CD4-positive, alpha-beta memory T cell (primary cell): Measurements from ENCODE around the gene TECTA. TPM values are rescaled to one million over a fixed set of nuclear protein-coding genes. Genes with fewer than 3 reads are reported as not detected.

Experiments
- CTCF ChIA-PET: fragments of 350-600 bp; sonication (Branson Sonifier 250); formaldehyde crosslinking; loops from one replicate; lab custom pipeline; 2021; ENCODE audit warnings: inconsistent platforms; ENCODE audit not compliant: partially characterized antibody; lab: Charles Lee
- POLR2A ChIA-PET: fragments of 350-600 bp; sonication (Branson Sonifier 250); formaldehyde crosslinking; loops from one replicate; lab custom pipeline; 2021; ENCODE audit not compliant: partially characterized antibody; lab: Charles Lee
- DNase-seq, 5 donors: peaks; one replicate each; pipeline versions ENCODE4 v3.0.0 to v3.0.0-alpha.2; 2020 to 2022; ENCODE audit warnings: mixed read lengths in 1 of 5
- H3K27ac ChIP-seq: one replicate; pipeline ENCODE4 v1.7.0; 2013; ENCODE audit warnings: low read depth, low read length
- H3K27me3 ChIP-seq: 2 replicates; pipeline ENCODE4 v1.7.0; 2013; ENCODE audit warnings: mild to moderate bottlenecking, low read length, moderate library complexity; ENCODE audit not compliant: insufficient read depth
- H3K36me3 ChIP-seq: 2 replicates; pipeline ENCODE4 v1.7.0; 2013; ENCODE audit warnings: mild to moderate bottlenecking, low read length, moderate library complexity; ENCODE audit not compliant: insufficient read depth
- H3K4me1 ChIP-seq: 2 replicates; pipeline ENCODE4 v1.7.0; 2013; ENCODE audit warnings: mild to moderate bottlenecking, low read length, moderate library complexity; ENCODE audit not compliant: insufficient read depth
- H3K4me3 ChIP-seq, 2 donors: one replicate each; pipeline ENCODE4 v1.7.0; 2013; ENCODE audit warnings: low read length in 2 of 2, mild to moderate bottlenecking in 1 of 2
- H3K9me3 ChIP-seq, 2 donors: one replicate each; pipeline ENCODE4 v1.7.0; 2013; ENCODE audit warnings: low read length in 2 of 2, control low read depth in 1 of 2; ENCODE audit not compliant: control insufficient read depth in 1 of 2
- H3K27ac Mint-ChIP-seq, 7 donors: one replicate each; pipeline ENCODE4 v1.8.0; 2020 to 2021; ENCODE audit warnings: mixed read lengths in 7 of 7, mild to moderate bottlenecking in 6 of 7, inconsistent platforms in 3 of 7, moderate library complexity in 3 of 7
- H3K27me3 Mint-ChIP-seq, 2 donors: one replicate each; pipeline ENCODE4 v1.8.0; 2020 to 2021; ENCODE audit warnings: mixed read lengths in 2 of 2
- H3K36me3 Mint-ChIP-seq, 2 donors: one replicate each; pipeline ENCODE4 v1.8.0; 2020 to 2021; ENCODE audit warnings: mixed read lengths in 2 of 2, inconsistent platforms in 1 of 2, mild to moderate bottlenecking in 1 of 2
- H3K4me1 Mint-ChIP-seq, 4 donors: one replicate each; pipeline ENCODE4 v1.8.0; 2020 to 2021; ENCODE audit warnings: mixed read lengths in 4 of 4, mild to moderate bottlenecking in 1 of 4
- H3K4me3 Mint-ChIP-seq, 8 donors: one replicate each; pipeline ENCODE4 v1.8.0; 2020 to 2021; ENCODE audit warnings: mixed read lengths in 8 of 8, mild to moderate bottlenecking in 7 of 8, moderate library complexity in 6 of 8, inconsistent platforms in 3 of 8
- H3K9me3 Mint-ChIP-seq, 8 donors: one replicate each; pipeline ENCODE4 v1.8.0; 2020 to 2021; ENCODE audit warnings: mixed read lengths in 8 of 8, mild to moderate bottlenecking in 5 of 8, inconsistent platforms in 3 of 8, moderate library complexity in 1 of 8
- intact Hi-C: fragments of 100-400 bp; cut with micrococcal nuclease; formaldehyde crosslinking; loops from one replicate; pipeline ENCODE4 v1.15.1; 2023
- polyA plus RNA-seq, 2 donors: library from polyadenylated mRNA; unstranded; fragments of 300-500 nt; fragmentation: Illumina TruSeq; gene quantifications; one replicate each; pipeline ENCODE4 v1.2.3, GENCODE V29; 2021
- total RNA-seq, 2 experiments: library from RNA; stranded (reverse); gene quantifications; one replicate each; pipeline ENCODE4 v1.2.3, GENCODE V29; 2021

TECTA gene
- total and polyA plus RNA-seq, 4 experiments from 2014 or later = 0.07 to 0.38 (median 0.33) TPM; not detected in 1

- intact Hi-C loops = no loop called here
- ChIA-PET POLR2A (no interaction called here), CTCF (no interaction called here)
- Mint-ChIP-seq H3K4me3 (no peak overlapping the region), H3K4me1 (no peaks in the 10 kb centered on the region), H3K27me3 (peaks cover 0 to 6% of the 10 kb centered on the region in 2 donors), H3K27ac (no peak overlapping the region), H3K9me3 (peaks cover 0 to 2% (median 0%) of the 10 kb centered on the region in 8 donors), H3K36me3 (no peaks in the 10 kb centered on the region)
- DNase-seq = no peak
- Histone ChIP-seq H3K27ac (no peak overlapping the region), H3K36me3 (no peaks in the 10 kb centered on the region), H3K4me1 (no peaks in the 10 kb centered on the region), H3K27me3 (no peaks in the 10 kb centered on the region), H3K4me3 (no peak overlapping the region), H3K9me3 (no peaks in the 10 kb centered on the region)
Observed at GRCh38 chr11:121140369-121140768, 39.3 kb downstream of the TECTA start.

- CTCF ChIA-PET = no interaction called here
Observed at GRCh38 chr11:121141066-121141465, 40.0 kb downstream of the TECTA start.

GRCh38 chr11:121143921-121144320 lies 42.9 kb downstream of the TECTA start:
- CTCF ChIA-PET = no interaction called here
- H3K4me1 ChIP-seq = no peaks in the 10 kb centered on the region
- no peaks in the 10 kb centered on the region for H3K9me3 ChIP-seq
- no peak overlapping the region for H3K27ac ChIP-seq
- Mint-ChIP-seq H3K36me3 (no peaks in the 10 kb centered on the region), H3K4me3 (no peak overlapping the region), H3K27me3 (peaks cover 0 to 6% of the 10 kb centered on the region in 2 donors), H3K27ac (no peak overlapping the region), H3K9me3 (peaks cover 0 to 2% (median 0%) of the 10 kb centered on the region in 8 donors), H3K4me1 (no peaks in the 10 kb centered on the region)
- H3K27me3 ChIP-seq = no peaks in the 10 kb centered on the region
- no peak for DNase-seq
- POLR2A ChIA-PET = no interaction called here
- no peaks in the 10 kb centered on the region for H3K36me3 ChIP-seq
- intact Hi-C loops = no loop called here
- H3K4me3 ChIP-seq = no peak overlapping the region

More at GRCh38 chr11:121141066-121141465, 40.0 kb downstream of the TECTA start:
- no peaks in the 10 kb centered on the region for H3K4me1 ChIP-seq
- Mint-ChIP-seq H3K4me3 (no peak overlapping the region), H3K4me1 (no peaks in the 10 kb centered on the region), H3K9me3 (peaks cover 0 to 2% (median 0%) of the 10 kb centered on the region in 8 donors), H3K27ac (no peak overlapping the region), H3K36me3 (no peaks in the 10 kb centered on the region), H3K27me3 (peaks cover 0 to 6% of the 10 kb centered on the region in 2 donors)
- no peaks in the 10 kb centered on the region for H3K9me3 ChIP-seq
- intact Hi-C loops = no loop called here
- no peak overlapping the region for H3K27ac ChIP-seq
- no peaks in the 10 kb centered on the region for H3K36me3 ChIP-seq
- POLR2A ChIA-PET = interaction anchor here (0.6 kb wide), 1 partner anchor 706 kb away, joined by 3 read pairs; no protein-coding TSS in a partner anchor
- no peak for DNase-seq
- no peak overlapping the region for H3K4me3 ChIP-seq
- H3K27me3 ChIP-seq = no peaks in the 10 kb centered on the region

GRCh38 chr11:121144723-121145122 lies 43.7 kb downstream of the TECTA start:
- no peaks in the 10 kb centered on the region for H3K4me1 ChIP-seq
- Mint-ChIP-seq H3K27ac (no peak overlapping the region), H3K4me3 (no peak overlapping the region), H3K36me3 (no peaks in the 10 kb centered on the region), H3K9me3 (peaks cover 0 to 2% (median 0%) of the 10 kb centered on the region in 8 donors), H3K27me3 (peaks cover 0 to 6% of the 10 kb centered on the region in 2 donors), H3K4me1 (no peaks in the 10 kb centered on the region)
- no peaks in the 10 kb centered on the region for H3K9me3 ChIP-seq
- no peak for DNase-seq
- intact Hi-C loops = no loop called here
- no peak overlapping the region for H3K27ac ChIP-seq
- H3K27me3 ChIP-seq = no peaks in the 10 kb centered on the region
- H3K36me3 ChIP-seq = no peaks in the 10 kb centered on the region
- CTCF ChIA-PET = no interaction called here
- H3K4me3 ChIP-seq = no peak overlapping the region
- POLR2A ChIA-PET = no interaction called here

- ChIA-PET CTCF (no interaction called here), POLR2A (no interaction called here)
- Mint-ChIP-seq H3K27me3 (peaks cover 0 to 5% of the 10 kb centered on the region in 2 donors), H3K27ac (no peak overlapping the region), H3K36me3 (no peaks in the 10 kb centered on the region), H3K4me3 (no peak overlapping the region), H3K4me1 (no peaks in the 10 kb centered on the region), H3K9me3 (peaks cover 0 to 2% (median 0%) of the 10 kb centered on the region in 8 donors)
- H3K36me3 ChIP-seq = no peaks in the 10 kb centered on the region
- no peaks in the 10 kb centered on the region for H3K27me3 ChIP-seq
- no peak overlapping the region for H3K27ac ChIP-seq
- H3K4me1 ChIP-seq = no peaks in the 10 kb centered on the region
- no peak for DNase-seq
- no peaks in the 10 kb centered on the region for H3K9me3 ChIP-seq
- intact Hi-C loops = no loop called here
- H3K4me3 ChIP-seq = no peak overlapping the region
Observed at GRCh38 chr11:121145826-121146225, 44.8 kb downstream of the TECTA start.

GRCh38 chr11:121149116-121149515 lies 48.1 kb downstream of the TECTA start:
- Histone ChIP-seq H3K36me3 (no peaks in the 10 kb centered on the region), H3K4me3 (no peak overlapping the region), H3K27ac (no peak overlapping the region), H3K4me1 (no peaks in the 10 kb centered on the region), H3K9me3 (no peaks in the 10 kb centered on the region), H3K27me3 (no peaks in the 10 kb centered on the region)
- CTCF ChIA-PET = no interaction called here
- POLR2A ChIA-PET = no interaction called here
- no peak for DNase-seq
- Mint-ChIP-seq H3K4me1 (no peaks in the 10 kb centered on the region), H3K9me3 (no peaks in the 10 kb centered on the region), H3K27ac (no peak overlapping the region), H3K27me3 (no peaks in the 10 kb centered on the region), H3K4me3 (no peak overlapping the region), H3K36me3 (no peaks in the 10 kb centered on the region)
- intact Hi-C loops = no loop called here

- CTCF ChIA-PET = no interaction called here
- H3K4me3 ChIP-seq = no peak overlapping the region
- Mint-ChIP-seq H3K27me3 (no peaks in the 10 kb centered on the region), H3K27ac (no peak overlapping the region), H3K4me1 (no peaks in the 10 kb centered on the region), H3K36me3 (no peaks in the 10 kb centered on the region), H3K4me3 (no peak overlapping the region), H3K9me3 (no peaks in the 10 kb centered on the region)
- no peaks in the 10 kb centered on the region for H3K27me3 ChIP-seq
- H3K4me1 ChIP-seq = no peaks in the 10 kb centered on the region
- no peak overlapping the region for H3K27ac ChIP-seq
- H3K36me3 ChIP-seq = no peaks in the 10 kb centered on the region
- intact Hi-C loops = no loop called here
- POLR2A ChIA-PET = no interaction called here
- no peak for DNase-seq
- no peaks in the 10 kb centered on the region for H3K9me3 ChIP-seq
Observed at GRCh38 chr11:121151207-121151688, 50.2 kb downstream of the TECTA start.

- no peak overlapping the region for H3K27ac Mint-ChIP-seq
- ChIA-PET POLR2A (no interaction called here), CTCF (no interaction called here)
- H3K4me1 ChIP-seq = no peaks in the 10 kb centered on the region
- no peaks in the 10 kb centered on the region for H3K9me3 ChIP-seq
- DNase-seq = no peak
- H3K9me3 Mint-ChIP-seq = no peaks in the 10 kb centered on the region
- no peaks in the 10 kb centered on the region for H3K27me3 Mint-ChIP-seq
- no peak overlapping the region for H3K4me3 ChIP-seq
- H3K36me3 ChIP-seq = no peaks in the 10 kb centered on the region
- no peaks in the 10 kb centered on the region for H3K36me3 Mint-ChIP-seq
- H3K4me3 Mint-ChIP-seq = no peak overlapping the region
- no peaks in the 10 kb centered on the region for H3K27me3 ChIP-seq
- no peak overlapping the region for H3K27ac ChIP-seq
- intact Hi-C loops = no loop called here
- no peaks in the 10 kb centered on the region for H3K4me1 Mint-ChIP-seq
Observed at GRCh38 chr11:121152764-121153163, 51.7 kb downstream of the TECTA start.
